SK-N-SH treated with all-trans-retinoic acid at 6 μM for 48 hours (cell line): ENCODE data around the gene HSD11B2.

Experiments used
- ATAC-seq: fragments of 200-7000 bp; cut with Tn5 transposase; 3 replicates; pipeline ENCODE4 v1.9.1; 2020; ENCODE audit warnings: mild to moderate bottlenecking, moderate library complexity
- BACH2 ChIP-seq: fragments of 250-450 bp; sonication (Bioruptor Pico); IDR thresholded peaks from 2 replicates; pipeline ENCODE4 v1.9.0; 2021; ENCODE audit warnings: mild to moderate bottlenecking, borderline replicate concordance
- CSDC2 ChIP-seq: fragments of 250-450 bp; sonication (Bioruptor Pico); IDR thresholded peaks from 2 replicates; pipeline ENCODE4 v1.5.0; 2020; ENCODE audit warnings: mild to moderate bottlenecking, moderate library complexity
- ESRRG ChIP-seq: fragments of 250-450 bp; sonication (Bioruptor Pico); IDR thresholded peaks from 2 replicates; pipeline ENCODE4 v1.6.1; 2021; ENCODE audit warnings: mild to moderate bottlenecking
- ISL1 ChIP-seq: fragments of 250-450 bp; sonication (Bioruptor Pico); IDR thresholded peaks from 2 replicates; pipeline ENCODE4 v2.1.2; 2022; ENCODE audit warnings: mild to moderate bottlenecking, moderate library complexity
- OSR1 ChIP-seq: fragments of 250-450 bp; sonication (Bioruptor Pico); IDR thresholded peaks from 2 replicates; pipeline ENCODE4 v1.8.0; 2022; ENCODE audit warnings: moderate library complexity, mild to moderate bottlenecking, inconsistent platforms
- PPARA ChIP-seq: fragments of 250-450 bp; sonication (Bioruptor Pico); IDR thresholded peaks from 2 replicates; pipeline ENCODE4 v1.5.0; 2020; ENCODE audit warnings: mild to moderate bottlenecking, borderline replicate concordance
- RARB ChIP-seq: fragments of 250-450 bp; sonication (Bioruptor Pico); IDR thresholded peaks from 2 replicates; pipeline ENCODE4 v1.8.0; 2021; ENCODE audit warnings: mild to moderate bottlenecking, moderate library complexity
- TOX ChIP-seq: fragments of 250-450 bp; sonication (Bioruptor Pico); IDR thresholded peaks from 2 replicates; pipeline ENCODE4 v1.8.0; 2021; ENCODE audit warnings: mild to moderate bottlenecking, moderate library complexity, borderline replicate concordance
- ZC3H10 ChIP-seq: fragments of 250-450 bp; sonication (Bioruptor Pico); IDR thresholded peaks from 2 replicates; pipeline ENCODE4 v1.5.1; 2021; ENCODE audit warnings: mild to moderate bottlenecking, moderate library complexity
- ZFP30 ChIP-seq: fragments of 450-650 bp; formaldehyde crosslinking; IDR thresholded peaks from 2 replicates; pipeline ENCODE4 v1.5.0; 2022; ENCODE audit warnings: mild to moderate bottlenecking, moderate library complexity
- ZNF565 ChIP-seq: fragments of 450-650 bp; formaldehyde crosslinking; conservative IDR thresholded peaks from 2 replicates; pipeline ENCODE4 v1.5.0; 2020; ENCODE audit warnings: low read depth, mild to moderate bottlenecking, moderate library complexity
- ZNF70 ChIP-seq: fragments of 450-650 bp; formaldehyde crosslinking; IDR thresholded peaks from 2 replicates; pipeline ENCODE4 v1.5.0; 2020; ENCODE audit warnings: mild to moderate bottlenecking, moderate library complexity
- ZNF8 ChIP-seq: fragments of 450-650 bp; formaldehyde crosslinking; IDR thresholded peaks from 2 replicates; pipeline ENCODE4 v1.5.0; 2020; ENCODE audit warnings: mild to moderate bottlenecking, moderate library complexity
- TF ChIP-seq, protein P1 (sequence below): fragments of 250-450 bp; sonication (Bioruptor Pico); IDR thresholded peaks from 2 replicates; pipeline ENCODE4 v1.8.0; 2020; ENCODE audit warnings: mild to moderate bottlenecking, moderate library complexity, borderline replicate concordance
- TF ChIP-seq, protein P2 (sequence below): fragments of 250-450 bp; sonication (Bioruptor Pico); IDR thresholded peaks from 2 replicates; pipeline ENCODE4 v1.5.0; 2020; ENCODE audit warnings: mild to moderate bottlenecking, moderate library complexity
- TF ChIP-seq, protein P3 (sequence below): fragments of 250-450 bp; sonication (Bioruptor Pico); IDR thresholded peaks from 2 replicates; pipeline ENCODE4 v1.8.0; 2021; ENCODE audit warnings: low read depth, mild to moderate bottlenecking, moderate library complexity, borderline replicate concordance
- TF ChIP-seq, protein P4 (sequence below): fragments of 250-450 bp; sonication (Bioruptor Pico); IDR thresholded peaks from 2 replicates; pipeline ENCODE4 v1.5.1; 2020; ENCODE audit warnings: low read depth, mild to moderate bottlenecking, moderate library complexity
- TF ChIP-seq, protein P5 (sequence below): fragments of 250-450 bp; sonication (Bioruptor Pico); IDR thresholded peaks from 2 replicates; pipeline ENCODE4 v1.5.1; 2021; ENCODE audit warnings: mild to moderate bottlenecking, moderate library complexity

HSD11B2 gene

DNA sequence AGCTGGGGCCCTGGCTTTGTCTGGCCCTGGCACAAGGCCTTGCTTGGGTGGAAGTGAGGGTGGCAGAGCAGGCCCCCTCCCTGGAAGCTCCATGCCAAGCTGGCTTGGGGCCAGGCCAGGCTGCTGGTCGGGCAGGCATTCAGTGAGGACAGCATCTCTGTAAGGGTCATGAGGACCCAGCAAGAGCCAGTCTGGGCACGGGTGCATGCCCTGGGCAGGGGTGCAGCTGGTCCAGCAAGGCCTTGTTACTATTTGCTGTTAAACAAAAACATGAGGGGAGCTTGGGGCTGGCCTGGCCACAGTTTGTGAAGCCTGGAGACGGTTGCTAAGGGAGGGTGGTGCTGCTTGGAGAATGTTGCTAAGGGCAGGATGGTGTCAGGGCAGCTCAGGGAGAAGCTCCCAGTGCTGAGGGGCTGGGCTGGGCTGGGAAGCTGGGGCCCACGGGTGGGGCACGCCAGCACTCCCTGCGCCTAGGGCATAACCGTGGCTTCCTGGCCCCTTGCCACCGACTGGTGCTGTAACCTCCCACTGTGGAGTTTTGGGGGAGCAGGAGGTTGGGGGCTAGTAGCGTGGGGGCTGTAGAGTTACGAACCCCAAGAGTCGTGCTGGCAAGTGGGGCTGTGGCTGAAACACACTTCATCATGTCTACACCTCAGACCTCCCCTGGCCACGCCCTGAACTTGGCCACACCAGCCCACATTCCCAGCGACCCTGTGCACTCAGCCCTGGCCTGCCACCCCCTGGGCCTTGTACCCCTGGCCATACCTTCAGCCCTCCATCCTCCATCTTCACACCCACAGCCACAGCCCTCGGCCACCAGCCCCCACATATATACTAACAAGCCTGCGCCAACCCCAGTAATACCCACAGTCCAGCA, 39.3 kb upstream of the HSD11B2 start:
- ATAC-seq: no peak
- TF ChIP-seq, protein P1, sequence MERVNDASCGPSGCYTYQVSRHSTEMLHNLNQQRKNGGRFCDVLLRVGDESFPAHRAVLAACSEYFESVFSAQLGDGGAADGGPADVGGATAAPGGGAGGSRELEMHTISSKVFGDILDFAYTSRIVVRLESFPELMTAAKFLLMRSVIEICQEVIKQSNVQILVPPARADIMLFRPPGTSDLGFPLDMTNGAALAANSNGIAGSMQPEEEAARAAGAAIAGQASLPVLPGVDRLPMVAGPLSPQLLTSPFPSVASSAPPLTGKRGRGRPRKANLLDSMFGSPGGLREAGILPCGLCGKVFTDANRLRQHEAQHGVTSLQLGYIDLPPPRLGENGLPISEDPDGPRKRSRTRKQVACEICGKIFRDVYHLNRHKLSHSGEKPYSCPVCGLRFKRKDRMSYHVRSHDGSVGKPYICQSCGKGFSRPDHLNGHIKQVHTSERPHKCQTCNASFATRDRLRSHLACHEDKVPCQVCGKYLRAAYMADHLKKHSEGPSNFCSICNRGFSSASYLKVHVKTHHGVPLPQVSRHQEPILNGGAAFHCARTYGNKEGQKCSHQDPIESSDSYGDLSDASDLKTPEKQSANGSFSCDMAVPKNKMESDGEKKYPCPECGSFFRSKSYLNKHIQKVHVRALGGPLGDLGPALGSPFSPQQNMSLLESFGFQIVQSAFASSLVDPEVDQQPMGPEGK (CRISPR knock-in tag): no peak
- TF ChIP-seq ZNF565 (CRISPR knock-in tag): no peak
- TF ChIP-seq ZNF8 (CRISPR knock-in tag): no peak
- no peak for TF ChIP-seq OSR1 (CRISPR knock-in tag)
- no peak for TF ChIP-seq PPARA (CRISPR knock-in tag)
- TF ChIP-seq ZC3H10 (CRISPR knock-in tag): no peak
- TF ChIP-seq ZFP30 (CRISPR knock-in tag): no peak
- TF ChIP-seq, protein P2, sequence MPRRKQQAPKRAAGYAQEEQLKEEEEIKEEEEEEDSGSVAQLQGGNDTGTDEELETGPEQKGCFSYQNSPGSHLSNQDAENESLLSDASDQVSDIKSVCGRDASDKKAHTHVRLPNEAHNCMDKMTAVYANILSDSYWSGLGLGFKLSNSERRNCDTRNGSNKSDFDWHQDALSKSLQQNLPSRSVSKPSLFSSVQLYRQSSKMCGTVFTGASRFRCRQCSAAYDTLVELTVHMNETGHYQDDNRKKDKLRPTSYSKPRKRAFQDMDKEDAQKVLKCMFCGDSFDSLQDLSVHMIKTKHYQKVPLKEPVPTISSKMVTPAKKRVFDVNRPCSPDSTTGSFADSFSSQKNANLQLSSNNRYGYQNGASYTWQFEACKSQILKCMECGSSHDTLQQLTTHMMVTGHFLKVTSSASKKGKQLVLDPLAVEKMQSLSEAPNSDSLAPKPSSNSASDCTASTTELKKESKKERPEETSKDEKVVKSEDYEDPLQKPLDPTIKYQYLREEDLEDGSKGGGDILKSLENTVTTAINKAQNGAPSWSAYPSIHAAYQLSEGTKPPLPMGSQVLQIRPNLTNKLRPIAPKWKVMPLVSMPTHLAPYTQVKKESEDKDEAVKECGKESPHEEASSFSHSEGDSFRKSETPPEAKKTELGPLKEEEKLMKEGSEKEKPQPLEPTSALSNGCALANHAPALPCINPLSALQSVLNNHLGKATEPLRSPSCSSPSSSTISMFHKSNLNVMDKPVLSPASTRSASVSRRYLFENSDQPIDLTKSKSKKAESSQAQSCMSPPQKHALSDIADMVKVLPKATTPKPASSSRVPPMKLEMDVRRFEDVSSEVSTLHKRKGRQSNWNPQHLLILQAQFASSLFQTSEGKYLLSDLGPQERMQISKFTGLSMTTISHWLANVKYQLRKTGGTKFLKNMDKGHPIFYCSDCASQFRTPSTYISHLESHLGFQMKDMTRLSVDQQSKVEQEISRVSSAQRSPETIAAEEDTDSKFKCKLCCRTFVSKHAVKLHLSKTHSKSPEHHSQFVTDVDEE (CRISPR knock-in tag): no peak
- TF ChIP-seq, protein P3, sequence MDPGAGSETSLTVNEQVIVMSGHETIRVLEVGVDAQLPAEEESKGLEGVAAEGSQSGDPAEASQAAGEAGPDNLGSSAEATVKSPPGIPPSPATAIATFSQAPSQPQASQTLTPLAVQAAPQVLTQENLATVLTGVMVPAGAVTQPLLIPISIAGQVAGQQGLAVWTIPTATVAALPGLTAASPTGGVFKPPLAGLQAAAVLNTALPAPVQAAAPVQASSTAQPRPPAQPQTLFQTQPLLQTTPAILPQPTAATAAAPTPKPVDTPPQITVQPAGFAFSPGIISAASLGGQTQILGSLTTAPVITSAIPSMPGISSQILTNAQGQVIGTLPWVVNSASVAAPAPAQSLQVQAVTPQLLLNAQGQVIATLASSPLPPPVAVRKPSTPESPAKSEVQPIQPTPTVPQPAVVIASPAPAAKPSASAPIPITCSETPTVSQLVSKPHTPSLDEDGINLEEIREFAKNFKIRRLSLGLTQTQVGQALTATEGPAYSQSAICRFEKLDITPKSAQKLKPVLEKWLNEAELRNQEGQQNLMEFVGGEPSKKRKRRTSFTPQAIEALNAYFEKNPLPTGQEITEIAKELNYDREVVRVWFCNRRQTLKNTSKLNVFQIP (CRISPR knock-in tag): no peak
- no peak for TF ChIP-seq RARB (CRISPR knock-in tag)
- TF ChIP-seq, protein P4, sequence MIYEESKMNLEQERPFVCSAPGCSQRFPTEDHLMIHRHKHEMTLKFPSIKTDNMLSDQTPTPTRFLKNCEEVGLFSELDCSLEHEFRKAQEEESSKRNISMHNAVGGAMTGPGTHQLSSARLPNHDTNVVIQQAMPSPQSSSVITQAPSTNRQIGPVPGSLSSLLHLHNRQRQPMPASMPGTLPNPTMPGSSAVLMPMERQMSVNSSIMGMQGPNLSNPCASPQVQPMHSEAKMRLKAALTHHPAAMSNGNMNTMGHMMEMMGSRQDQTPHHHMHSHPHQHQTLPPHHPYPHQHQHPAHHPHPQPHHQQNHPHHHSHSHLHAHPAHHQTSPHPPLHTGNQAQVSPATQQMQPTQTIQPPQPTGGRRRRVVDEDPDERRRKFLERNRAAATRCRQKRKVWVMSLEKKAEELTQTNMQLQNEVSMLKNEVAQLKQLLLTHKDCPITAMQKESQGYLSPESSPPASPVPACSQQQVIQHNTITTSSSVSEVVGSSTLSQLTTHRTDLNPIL: no peak
- TF ChIP-seq ESRRG (CRISPR knock-in tag): no peak

DNA sequence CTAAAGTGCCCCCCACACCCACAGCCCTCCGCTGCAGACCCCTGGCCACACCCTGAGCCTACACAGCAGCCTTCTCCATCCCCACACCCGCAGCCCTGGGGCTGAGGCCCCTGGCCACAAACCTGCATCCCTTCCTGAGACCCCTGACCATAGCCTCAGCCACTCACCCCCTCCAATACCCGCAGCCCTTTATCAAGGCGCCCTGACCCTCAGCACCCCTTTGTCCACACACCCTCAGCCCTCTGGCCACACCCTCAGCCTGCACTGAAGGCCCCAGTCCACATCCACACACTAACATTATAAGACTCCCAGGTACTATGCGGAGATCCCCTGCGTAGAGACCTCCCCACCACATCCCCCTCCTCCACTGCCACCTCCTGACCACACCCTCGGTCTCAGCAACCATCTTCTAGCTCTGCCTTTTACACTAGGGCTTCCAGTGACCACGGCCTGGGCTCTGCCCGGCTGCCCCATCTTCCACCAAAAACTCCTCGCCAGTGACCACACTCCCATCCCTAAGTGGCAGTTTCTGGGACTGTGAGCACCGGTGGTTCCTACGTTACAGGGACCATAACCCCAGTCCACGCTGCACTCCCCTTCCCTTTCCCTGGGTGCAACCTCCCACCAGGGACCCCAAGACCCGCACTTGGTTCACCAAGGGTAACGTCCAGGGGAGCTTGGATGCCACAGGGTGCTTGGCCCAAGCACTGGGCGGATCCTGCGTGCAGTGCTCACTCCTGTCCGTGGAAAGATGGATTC, 38.4 kb upstream of the HSD11B2 start:
- ATAC-seq: no peak; the same call in 2 of the 3 replicates
- TF ChIP-seq, protein P5, sequence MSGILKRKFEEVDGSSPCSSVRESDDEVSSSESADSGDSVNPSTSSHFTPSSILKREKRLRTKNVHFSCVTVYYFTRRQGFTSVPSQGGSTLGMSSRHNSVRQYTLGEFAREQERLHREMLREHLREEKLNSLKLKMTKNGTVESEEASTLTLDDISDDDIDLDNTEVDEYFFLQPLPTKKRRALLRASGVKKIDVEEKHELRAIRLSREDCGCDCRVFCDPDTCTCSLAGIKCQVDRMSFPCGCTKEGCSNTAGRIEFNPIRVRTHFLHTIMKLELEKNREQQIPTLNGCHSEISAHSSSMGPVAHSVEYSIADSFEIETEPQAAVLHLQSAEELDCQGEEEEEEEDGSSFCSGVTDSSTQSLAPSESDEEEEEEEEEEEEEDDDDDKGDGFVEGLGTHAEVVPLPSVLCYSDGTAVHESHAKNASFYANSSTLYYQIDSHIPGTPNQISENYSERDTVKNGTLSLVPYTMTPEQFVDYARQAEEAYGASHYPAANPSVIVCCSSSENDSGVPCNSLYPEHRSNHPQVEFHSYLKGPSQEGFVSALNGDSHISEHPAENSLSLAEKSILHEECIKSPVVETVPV: no peak
- TF ChIP-seq OSR1 (CRISPR knock-in tag): no peak
- TF ChIP-seq, protein P1 (CRISPR knock-in tag): no peak
- no peak for TF ChIP-seq TOX (CRISPR knock-in tag)
- TF ChIP-seq CSDC2 (CRISPR knock-in tag): no peak
- TF ChIP-seq ZNF8 (CRISPR knock-in tag): no peak
- TF ChIP-seq ZC3H10 (CRISPR knock-in tag): no peak
- no peak for TF ChIP-seq PPARA (CRISPR knock-in tag)
- TF ChIP-seq ZFP30 (CRISPR knock-in tag): no peak
- TF ChIP-seq ISL1 (CRISPR knock-in tag): no peak
- TF ChIP-seq, protein P3 (CRISPR knock-in tag): no peak
- TF ChIP-seq BACH2: no peak
- TF ChIP-seq, protein P2 (CRISPR knock-in tag): no peak
- TF ChIP-seq, protein P4: no peak
- no peak for TF ChIP-seq ZNF70 (CRISPR knock-in tag)
